SH-SY5Y (cell line): ENCODE data around the gene DDX39B.

Experiments used
- GATA2 ChIP-seq: IDR thresholded peaks from 2 replicates; pipeline ENCODE4 v1.6.1; 2011; ENCODE audit warnings: mild to moderate bottlenecking, low read depth, low read length
- GATA3 ChIP-seq: IDR thresholded peaks from 2 replicates; pipeline ENCODE4 v1.6.1; 2011; ENCODE audit warnings: low read depth, mild to moderate bottlenecking, low read length, moderate library complexity

DNA sequence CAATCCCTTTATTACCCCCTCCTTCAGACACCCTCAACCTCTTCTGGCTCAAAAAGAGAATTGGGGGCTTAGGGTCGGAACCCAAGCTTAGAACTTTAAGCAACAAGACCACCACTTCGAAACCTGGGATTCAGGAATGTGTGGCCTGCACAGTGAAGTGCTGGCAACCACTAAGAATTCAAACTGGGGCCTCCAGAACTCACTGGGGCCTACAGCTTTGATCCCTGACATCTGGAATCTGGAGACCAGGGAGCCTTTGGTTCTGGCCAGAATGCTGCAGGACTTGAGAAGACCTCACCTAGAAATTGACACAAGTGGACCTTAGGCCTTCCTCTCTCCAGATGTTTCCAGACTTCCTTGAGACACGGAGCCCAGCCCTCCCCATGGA, 35.8 kb upstream of the DDX39B start:
- no peak for TF ChIP-seq GATA2
- TF ChIP-seq GATA3: no peak
